Measurements from ENCODE around the gene WDR49.

WDR49 gene

GRCh38 chr3:167611718-167612117, 42.0 kb downstream of the WDR49 start:
- no peak for DNase-seq

- DNase-seq = no peak
Observed at GRCh38 chr3:167609156-167609555, 44.6 kb downstream of the WDR49 start.

- no peak for DNase-seq
Observed at GRCh38 chr3:167606836-167607235, 46.9 kb downstream of the WDR49 start.

DNA sequence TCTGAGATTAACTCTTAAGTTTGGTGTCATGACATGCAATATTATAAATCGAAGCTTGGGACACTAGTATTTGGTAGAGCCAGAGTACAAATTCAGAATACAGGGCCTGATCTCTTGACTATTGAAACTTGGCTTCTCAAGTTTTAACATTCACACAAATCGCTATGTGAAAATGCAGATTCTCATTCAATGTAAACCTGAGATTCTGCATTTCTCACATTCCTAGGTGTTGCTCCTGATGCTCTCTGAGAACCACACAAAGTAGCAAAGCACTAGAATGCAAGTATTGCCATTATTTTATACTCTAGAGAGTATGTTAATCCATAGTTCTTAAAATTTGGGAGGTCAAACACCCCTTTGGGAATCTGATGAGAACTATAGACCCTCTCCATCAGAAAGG, 47.9 kb downstream of the WDR49 start:
- DNase-seq = no peak

DNA sequence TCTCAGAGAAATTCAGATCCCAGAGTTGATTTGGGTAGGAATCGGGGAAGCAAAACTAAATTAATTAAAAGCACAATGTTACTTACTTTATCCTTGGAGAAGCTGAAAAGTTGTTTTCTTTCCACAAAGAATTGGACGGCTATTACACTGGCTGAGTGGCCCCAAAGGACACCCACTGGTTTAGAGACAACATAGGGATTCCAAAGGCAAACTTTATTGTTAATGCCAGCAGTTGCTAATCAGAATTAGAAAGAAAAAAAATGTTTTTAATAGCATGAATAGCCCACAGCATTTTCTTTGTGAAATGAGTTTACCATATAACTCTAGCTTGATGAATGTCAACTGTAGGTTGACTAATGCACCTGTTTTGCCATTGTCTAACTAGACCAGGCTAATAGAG, 51.7 kb downstream of the WDR49 start:
- DNase-seq = no peak

DNA sequence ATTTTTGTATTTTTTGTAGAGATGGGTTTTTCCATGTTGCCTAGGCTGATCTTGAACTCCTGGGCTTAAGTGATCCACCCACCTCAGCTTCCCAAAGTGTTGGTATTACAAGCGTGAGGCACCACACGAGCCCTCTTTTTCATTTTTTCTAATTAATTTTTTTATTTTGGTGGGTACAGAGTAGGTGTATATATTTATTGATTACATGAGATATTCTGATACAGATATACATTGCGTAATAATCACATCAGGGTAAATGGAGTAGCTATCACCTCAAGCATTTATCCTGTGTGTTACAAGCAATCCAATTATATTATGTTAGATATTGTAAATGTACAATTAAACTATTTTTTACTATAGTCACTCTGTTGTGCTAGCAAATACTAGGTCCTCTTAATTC, 66.1 kb downstream of the WDR49 start:
- no peak for DNase-seq

GRCh38 chr3:167575000-167575600, 78.6 kb downstream of the WDR49 start:
- DNase-seq = no peak

GRCh38 chr3:167572991-167573390, 80.8 kb downstream of the WDR49 start:
- no peak for DNase-seq

GRCh38 chr3:167568634-167569033, 85.1 kb downstream of the WDR49 start:
- DNase-seq = no peak

GRCh38 chr3:167565489-167565888, 88.3 kb downstream of the WDR49 start:
- DNase-seq = no peak

DNA sequence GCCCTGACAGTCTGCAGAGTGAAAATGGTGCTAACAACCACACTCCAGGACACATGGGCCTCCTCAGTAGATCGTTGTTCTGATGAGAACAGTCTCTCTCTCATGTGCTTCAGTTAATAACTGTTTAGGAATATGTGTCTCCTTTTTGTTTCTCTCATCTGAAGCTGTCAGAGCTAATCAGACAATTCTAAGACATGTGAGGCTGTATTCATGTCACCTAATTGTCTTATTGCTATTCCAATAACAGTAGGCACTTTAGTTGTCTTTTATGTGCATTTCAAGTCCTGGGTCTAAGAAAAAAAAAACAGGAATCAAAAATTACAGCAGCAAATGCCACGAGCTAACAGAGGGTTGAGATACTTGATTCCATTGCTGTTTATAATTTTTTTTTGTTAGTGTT, 89.1 kb downstream of the WDR49 start:
- no peak for DNase-seq

DNA sequence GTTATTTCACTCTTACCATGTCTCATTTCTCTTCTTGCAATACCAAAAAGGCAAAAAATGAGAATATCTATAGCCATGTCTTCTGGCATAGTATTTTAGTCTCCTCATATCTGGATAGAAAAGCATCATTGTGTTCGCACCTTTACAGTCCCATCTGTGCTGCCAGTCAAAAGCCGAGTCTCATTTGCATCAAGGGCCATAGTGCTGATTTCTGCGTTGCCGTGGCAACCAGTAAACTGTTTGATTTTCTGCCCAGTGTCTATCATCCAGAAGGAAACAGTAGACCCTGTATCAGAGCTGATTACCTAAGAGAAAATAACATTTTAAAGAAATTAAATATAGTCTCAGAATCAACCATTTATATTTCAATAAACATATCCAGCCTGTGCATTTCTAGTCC, 93.8 kb downstream of the WDR49 start:
- DNase-seq = no peak

GRCh38 chr3:167554898-167555297, 98.8 kb downstream of the WDR49 start:
- no peak for DNase-seq

DNA sequence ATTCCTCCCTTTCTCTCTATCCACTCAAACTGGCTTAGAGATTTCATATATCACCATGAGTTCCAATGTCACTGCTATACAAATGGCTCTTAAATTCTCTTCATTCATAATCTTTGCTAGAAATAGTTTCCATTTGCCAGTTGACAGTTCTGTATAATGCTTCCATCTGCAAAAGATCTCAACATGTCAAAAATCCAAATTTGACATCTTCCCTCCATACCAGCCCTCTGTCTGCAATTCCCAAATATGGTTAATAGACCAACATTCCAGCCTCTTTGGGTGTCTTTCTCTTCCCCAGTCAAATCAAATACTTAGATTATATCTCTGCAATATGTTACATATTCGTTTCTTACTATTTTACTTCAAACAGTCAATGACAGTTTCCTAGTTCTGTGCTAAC, 115.7 kb downstream of the WDR49 start:
- no peak for DNase-seq

DNA sequence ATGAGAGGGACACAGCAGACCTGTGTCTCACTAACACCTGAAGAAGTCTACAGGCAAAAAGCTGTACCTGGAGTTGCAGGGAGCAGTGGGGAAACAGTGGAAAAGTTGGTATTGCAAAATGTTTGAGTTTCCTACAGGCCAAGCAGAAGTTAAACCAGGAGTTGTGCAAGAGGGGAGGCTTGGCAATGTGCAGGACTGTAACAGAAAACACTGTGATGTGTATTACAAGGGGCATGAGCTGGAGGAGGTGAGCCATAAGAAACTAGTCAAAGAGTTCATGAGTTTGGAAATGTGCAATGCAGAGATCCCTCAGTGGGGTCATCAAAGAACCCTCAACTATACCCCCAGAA, 132.8 kb downstream of the WDR49 start:
- DNase-seq = no peak

DNA sequence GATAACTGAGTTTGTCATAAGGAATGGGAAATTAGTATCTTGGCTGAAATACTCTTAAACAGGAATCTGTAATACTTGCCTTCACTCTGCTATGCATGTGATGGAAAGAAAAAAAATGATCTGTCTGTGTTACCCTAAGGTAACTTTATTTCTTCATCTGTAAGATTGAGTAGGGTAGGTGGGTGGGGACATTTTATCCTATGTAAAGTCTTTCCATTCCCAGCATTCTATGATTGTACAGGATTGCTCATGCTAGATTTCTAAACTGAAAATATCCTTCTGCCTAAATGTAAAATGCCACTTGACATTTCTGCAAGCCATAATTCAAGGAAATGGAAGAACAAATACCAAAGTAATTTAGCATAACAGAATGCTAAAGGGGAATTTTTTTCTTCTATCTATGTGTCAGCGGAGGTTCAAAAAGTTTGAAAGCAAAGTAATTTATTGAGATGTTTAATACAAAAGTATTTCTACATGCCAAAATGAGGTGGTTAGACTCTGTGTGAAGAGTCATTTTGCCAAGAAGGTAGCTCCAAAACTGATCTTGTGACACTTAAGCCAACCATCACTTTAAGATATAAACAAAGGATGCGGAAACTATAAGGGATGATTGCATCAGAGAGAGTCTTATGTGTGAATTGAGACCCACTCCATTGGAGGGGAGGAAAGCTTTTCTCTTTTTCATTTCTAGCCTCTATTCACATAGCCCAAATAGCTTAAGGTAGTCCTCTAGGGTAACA, 133.3 kb downstream of the WDR49 start:
- DNase-seq = no peak

- no peak for DNase-seq
Observed at GRCh38 chr3:167507954-167508353, 145.8 kb downstream of the WDR49 start.

DNA sequence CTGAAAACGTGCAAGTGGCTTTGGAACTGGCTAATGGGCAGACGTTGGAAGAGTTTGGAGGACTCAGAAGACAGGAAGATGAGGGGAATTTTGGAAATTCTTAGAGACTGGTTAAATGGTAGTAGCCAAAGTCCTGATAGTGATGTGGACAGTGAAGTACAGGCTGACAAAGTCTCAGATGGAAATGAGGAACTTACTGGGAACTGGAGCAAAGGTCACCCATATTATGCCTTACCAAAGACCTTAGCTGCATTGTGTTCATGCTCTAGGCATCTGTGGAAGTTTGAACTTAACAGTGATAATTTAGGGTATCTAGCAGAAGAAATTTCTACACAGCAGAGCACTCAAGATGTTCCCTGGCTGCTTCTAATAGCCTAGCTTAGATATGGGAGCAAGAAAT, 151.3 kb downstream of the WDR49 start:
- DNase-seq = no peak

- no peak for DNase-seq
Observed at GRCh38 chr3:167501941-167502340, 151.8 kb downstream of the WDR49 start.

DNA sequence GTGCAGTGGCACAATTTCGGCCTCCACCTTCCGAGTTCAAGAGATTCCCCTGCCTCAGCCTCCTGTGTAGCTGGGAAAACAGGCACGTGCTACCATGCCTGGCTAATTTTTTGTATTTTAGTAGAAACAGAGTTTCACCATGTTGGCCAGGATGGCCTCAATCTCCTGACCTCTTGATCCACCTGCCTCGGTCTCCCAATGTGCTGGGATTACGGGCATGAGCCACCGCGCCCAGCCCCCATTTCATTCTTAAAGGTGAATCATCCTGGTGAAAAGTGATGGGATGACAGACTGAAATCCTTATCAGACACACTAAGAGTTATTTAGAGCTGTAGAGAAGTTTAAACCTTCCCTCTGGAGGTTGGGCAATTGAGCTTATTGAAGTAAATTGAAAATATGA, 155.8 kb downstream of the WDR49 start:
- no peak for DNase-seq

- no peak for DNase-seq
Observed at GRCh38 chr3:167493244-167493643, 160.5 kb downstream of the WDR49 start.

- no peak for DNase-seq
Observed at GRCh38 chr3:167491621-167492020, 162.1 kb downstream of the WDR49 start.

- DNase-seq = no peak
Observed at GRCh38 chr3:167489571-167489970, 164.2 kb downstream of the WDR49 start.

GRCh38 chr3:167487556-167487955, 166.2 kb downstream of the WDR49 start:
- no peak for DNase-seq

- no peak for DNase-seq
Observed at GRCh38 chr3:167484551-167484950, 169.2 kb downstream of the WDR49 start.

Data from T1000 (cell line).